Measurements from ENCODE around the gene NSFL1C.
A peak's percentile ranks its signal among the peaks of the same experiment; 100 is the strongest.

NSFL1C gene

GRCh38 chr20:1462001-1462400 is 4.6 kb downstream of the NSFL1C start:
- FAIRE-seq: no peak
- DNase-seq (ENCODE audit: low spot score): no peak

DNA sequence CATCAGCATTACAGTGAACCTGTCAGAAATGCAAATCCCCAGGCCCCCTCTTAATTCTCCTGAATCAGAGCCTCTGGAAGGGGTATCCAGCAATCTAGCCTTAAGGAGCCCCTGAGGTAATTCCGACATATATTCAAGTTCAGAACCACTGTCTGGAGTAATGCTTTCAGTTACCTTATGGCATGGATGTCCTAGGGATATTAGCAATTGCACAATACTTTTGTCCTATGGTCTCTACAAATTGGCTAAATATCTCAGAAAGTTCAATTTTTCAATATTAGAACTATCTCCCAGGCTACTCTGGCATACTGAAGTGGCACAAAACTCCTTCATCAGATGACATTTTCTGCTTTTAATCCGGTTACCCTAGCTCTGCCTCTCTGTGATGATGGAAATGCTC is 6.4 kb downstream of the NSFL1C start:
- FAIRE-seq: no peak
- DNase-seq (ENCODE audit: low spot score): no peak

- FAIRE-seq (no peak), DNase-seq (ENCODE audit: low spot score) (no peak)
These were observed 8.7 kb downstream of the NSFL1C start for GRCh38 chr20:1457992-1458391.

DNA sequence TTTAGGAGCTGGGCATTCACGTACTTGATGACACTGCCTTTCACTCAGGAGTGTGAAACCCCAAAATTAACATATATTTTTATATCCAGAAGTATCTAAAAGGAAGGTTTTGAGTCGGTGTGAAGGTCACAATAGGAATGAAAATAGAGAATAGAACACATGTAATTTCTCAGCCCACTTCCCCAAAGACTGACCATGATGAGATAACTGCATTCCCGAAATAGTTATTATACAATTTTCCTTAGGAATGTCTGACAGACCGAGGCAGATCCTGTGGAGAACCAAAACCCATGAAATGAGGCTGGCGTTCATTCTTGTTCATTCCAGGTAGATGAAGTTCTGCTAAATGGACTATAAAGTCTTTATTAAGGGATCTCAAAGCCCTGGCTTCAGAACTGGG is 10.3 kb downstream of the NSFL1C start:
- no peak for FAIRE-seq
- no peak for DNase-seq (ENCODE audit: low spot score)

DNA sequence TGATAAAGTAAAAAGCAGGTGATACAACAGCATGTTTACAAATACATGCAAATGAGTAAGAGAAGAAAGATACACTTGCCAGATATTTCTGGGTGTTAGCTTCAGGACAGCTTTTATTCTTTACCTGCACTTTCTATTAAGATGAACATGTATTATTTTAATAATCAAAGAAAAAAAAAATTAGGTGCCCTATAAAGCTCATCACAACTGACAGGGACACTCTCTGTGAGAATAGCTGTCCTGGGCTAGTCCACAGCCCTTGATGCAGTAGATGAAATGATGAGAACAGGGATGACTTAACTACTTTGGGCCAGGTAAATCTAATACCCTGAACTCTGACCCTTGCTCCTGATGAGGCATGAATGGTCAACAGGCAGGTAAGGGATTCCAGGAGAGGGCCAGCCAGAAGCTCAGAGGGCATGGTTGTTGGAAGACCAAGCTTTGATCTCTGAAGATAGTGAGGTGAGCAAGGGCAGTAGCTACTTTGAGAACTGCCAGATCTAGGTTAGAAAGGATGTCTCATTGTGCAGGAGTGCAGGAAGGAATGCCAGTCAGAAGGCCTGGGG is 15.6 kb downstream of the NSFL1C start:
- no peak for FAIRE-seq
- no peak for DNase-seq (ENCODE audit: low spot score)

DNA sequence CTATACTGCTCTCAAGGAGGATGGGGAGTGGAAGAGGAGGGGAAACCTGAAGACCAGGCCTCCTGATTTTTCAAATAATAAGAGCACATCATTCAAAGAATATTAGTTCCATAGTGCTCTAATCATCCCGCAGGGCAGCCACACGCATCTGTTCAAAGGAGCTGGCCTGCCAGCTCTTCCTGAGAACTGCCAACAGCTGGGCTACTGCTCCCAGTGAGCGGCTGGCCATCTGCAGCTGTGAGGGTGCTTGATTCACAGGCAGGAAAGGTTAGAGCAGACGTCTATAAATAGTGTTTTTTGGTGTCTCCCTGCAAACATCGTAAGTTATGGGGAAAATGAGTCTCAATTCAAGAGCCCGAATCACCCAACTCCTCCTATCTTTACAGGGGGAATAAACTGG is 17.3 kb downstream of the NSFL1C start:
- no peak for DNase-seq (ENCODE audit: low spot score)
- FAIRE-seq: no peak

GRCh38 chr20:1448081-1448620 is 18.5 kb downstream of the NSFL1C start:
- FAIRE-seq (no peak), DNase-seq (ENCODE audit: low spot score) (no peak)

- no peak for DNase-seq (ENCODE audit: low spot score)
- FAIRE-seq: no peak
These were observed 20.1 kb downstream of the NSFL1C start for GRCh38 chr20:1446536-1446935.

- FAIRE-seq (no peak), DNase-seq (ENCODE audit: low spot score) (no peak)
These were observed 23.6 kb downstream of the NSFL1C start for GRCh38 chr20:1443085-1443484.

DNA sequence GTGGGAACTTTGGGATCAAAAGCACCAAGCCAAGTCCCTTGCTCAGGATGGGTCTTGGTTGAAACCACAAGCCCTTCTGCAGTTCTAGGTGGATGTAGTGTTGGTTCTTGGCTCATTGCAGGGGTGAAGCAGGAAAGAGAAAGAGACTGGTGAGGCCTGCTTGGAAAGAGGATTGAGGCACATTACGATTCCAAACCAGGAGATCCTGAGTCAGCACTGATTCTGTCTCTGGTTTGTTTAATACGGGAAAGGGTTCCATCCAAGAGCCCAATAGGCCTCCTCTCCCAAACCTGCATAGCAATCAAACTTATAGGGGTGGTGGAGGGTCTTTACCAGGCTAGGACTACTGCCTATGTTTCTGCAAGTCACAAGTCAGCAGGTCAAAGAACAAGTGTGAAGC is 24.3 kb downstream of the NSFL1C start:
- DNase-seq (ENCODE audit: low spot score) (no peak), FAIRE-seq (no peak)

DNA sequence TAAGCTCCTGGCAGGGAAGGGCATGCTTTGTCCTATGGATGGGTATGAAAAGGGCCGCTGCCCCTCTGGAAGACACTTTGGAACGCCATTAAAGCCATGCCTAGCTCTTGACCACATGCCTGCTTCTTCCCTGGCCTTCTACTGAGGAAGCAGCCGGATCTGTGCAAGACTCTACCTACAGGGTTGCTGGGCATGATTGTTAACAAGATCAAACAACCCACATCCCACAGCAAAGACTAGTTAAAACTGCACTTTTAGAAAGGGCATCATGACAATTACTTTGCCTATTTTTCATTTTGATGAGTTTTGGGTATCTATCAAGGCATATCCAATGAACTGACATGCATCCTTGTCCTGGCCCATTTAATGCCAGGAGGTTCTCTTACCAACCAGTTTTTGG is 25.5 kb downstream of the NSFL1C start:
- DNase-seq (ENCODE audit: low spot score) (no peak), FAIRE-seq (no peak)

- FAIRE-seq (no peak), DNase-seq (ENCODE audit: low spot score) (no peak)
These were observed 26.6 kb downstream of the NSFL1C start for GRCh38 chr20:1440024-1440423.

- no peak for FAIRE-seq
These were observed 28.3 kb downstream of the NSFL1C start for GRCh38 chr20:1438361-1438760.

GRCh38 chr20:1437235-1437904 is 29.3 kb downstream of the NSFL1C start:
- peak; percentile 46 for DNase-seq (ENCODE audit: low spot score)
- FAIRE-seq: no peak

More at GRCh38 chr20:1438361-1438760, 28.3 kb downstream of the NSFL1C start:
- no peak for DNase-seq (ENCODE audit: low spot score)

- FAIRE-seq (no peak), DNase-seq (ENCODE audit: low spot score) (no peak)
These were observed 30.4 kb downstream of the NSFL1C start for GRCh38 chr20:1436263-1436662.

DNA sequence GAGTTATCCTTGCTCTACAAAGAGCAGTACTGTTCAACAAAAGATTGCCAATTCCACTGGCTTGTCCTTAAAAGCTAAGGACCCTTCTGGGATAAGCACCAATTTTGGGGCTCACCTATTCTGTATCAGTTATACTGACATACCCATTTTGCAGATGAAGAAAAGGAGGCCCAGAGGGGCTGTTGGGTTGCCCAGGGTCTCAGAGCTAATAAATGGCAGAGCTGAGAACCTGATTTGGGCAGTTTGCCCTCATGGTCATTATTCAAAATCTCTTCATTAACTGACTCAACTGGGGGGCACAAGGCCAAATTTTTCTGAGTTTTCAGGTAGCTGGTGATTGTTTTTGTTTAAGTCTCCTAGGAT is 31.3 kb downstream of the NSFL1C start:
- DNase-seq (ENCODE audit: low spot score) (no peak), FAIRE-seq (no peak)

DNA sequence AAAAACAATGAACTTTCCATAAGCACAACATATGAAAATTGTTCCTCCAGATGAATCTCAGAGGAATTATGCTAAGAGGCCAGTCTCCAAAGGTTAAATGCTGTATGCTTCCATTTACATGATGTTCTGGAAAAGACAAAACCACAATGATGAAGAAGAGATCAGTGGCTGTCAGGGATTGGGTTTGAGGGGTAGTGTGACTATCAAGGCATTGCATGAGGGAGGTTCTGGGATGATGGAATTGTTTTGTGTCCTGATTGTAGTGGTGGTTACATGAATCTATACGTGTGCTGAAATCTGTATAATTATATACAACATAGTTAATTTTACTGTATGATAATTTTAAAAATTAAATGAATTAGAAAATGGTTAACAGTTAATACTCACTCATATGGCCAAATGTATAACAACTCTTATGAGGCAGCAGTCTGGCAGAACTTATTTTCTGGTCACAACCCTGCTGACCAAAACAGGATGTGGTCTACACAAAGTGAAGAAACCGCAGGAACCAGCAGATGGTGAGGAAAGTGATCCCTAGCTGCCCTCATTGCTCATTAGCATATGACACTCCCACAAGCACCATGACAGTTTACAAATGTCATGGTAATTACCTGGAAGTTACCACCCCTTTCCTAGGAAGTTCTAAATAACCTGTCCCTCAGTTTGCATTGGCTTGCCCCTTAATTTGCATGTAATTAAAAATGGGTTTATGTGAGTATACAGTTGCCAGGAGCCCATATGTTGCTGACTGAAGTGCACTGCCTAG is 31.9 kb downstream of the NSFL1C start:
- peak; percentile 66 for DNase-seq (ENCODE audit: low spot score)
- FAIRE-seq: peak; percentile 87

GRCh38 chr20:1431158-1431557 is 35.5 kb downstream of the NSFL1C start:
- DNase-seq (ENCODE audit: low spot score): no peak
- no peak for FAIRE-seq

GRCh38 chr20:1430004-1430451 is 36.6 kb downstream of the NSFL1C start:
- DNase-seq (ENCODE audit: low spot score): no peak
- FAIRE-seq: no peak

GRCh38 chr20:1429143-1429728 is 37.4 kb downstream of the NSFL1C start:
- no peak for FAIRE-seq
- DNase-seq (ENCODE audit: low spot score): no peak

GRCh38 chr20:1427457-1428054 is 39.1 kb downstream of the NSFL1C start:
- DNase-seq (ENCODE audit: low spot score): no peak
- no peak for FAIRE-seq

All from RCC 7860 (cell line).